Measurements from ENCODE around the gene SEZ6. TPM values are rescaled to one million over a fixed set of nuclear protein-coding genes. Genes with fewer than 3 reads are reported as not detected.
A peak's percentile ranks its signal among the peaks of the same experiment; 100 is the strongest.

SEZ6 gene
- total and polyA plus RNA-seq, 10 of the 15 experiments (the other 5 are each of a cell fraction or from before 2014, with no cell fraction given) = 0.05 to 0.87 (median 0.17) TPM; not detected in 4

DNA sequence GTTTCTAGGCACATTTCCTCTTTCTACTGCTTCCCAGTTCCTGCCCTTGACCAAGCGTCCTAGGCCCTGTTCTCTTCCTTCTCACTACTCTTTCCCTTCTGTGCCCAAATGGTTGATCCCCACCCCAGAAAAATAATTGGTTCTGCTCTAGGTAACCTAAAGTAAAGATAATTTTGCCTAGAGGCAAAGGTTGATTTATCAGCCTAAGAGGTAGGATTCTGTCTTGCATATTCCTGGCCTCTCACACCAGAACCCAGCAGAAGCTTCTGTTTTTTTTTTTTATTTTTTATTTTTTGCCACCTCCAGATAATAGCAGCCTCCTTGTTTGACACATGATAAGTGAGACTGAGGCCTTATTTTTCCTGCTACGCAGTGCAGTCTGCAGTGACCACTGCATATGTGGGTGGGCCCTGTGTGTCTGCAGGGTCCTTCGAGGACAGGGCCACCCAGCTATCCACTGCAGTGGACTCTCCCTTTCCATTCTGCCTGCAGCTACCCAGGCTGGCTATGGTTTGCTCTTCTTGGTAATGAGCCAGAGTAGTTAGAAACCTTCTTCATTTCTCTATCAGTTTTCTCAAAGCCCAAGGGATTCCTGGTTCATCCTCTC, 37.8 kb upstream of the SEZ6 start (continued):
- TF ChIP-seq, protein P1, sequence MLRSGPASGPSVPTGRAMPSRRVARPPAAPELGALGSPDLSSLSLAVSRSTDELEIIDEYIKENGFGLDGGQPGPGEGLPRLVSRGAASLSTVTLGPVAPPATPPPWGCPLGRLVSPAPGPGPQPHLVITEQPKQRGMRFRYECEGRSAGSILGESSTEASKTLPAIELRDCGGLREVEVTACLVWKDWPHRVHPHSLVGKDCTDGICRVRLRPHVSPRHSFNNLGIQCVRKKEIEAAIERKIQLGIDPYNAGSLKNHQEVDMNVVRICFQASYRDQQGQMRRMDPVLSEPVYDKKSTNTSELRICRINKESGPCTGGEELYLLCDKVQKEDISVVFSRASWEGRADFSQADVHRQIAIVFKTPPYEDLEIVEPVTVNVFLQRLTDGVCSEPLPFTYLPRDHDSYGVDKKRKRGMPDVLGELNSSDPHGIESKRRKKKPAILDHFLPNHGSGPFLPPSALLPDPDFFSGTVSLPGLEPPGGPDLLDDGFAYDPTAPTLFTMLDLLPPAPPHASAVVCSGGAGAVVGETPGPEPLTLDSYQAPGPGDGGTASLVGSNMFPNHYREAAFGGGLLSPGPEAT (IDR thresholded peaks at IDR 0.05; ENCODE audit: low read depth) = no peak
- TF ChIP-seq, protein P2, sequence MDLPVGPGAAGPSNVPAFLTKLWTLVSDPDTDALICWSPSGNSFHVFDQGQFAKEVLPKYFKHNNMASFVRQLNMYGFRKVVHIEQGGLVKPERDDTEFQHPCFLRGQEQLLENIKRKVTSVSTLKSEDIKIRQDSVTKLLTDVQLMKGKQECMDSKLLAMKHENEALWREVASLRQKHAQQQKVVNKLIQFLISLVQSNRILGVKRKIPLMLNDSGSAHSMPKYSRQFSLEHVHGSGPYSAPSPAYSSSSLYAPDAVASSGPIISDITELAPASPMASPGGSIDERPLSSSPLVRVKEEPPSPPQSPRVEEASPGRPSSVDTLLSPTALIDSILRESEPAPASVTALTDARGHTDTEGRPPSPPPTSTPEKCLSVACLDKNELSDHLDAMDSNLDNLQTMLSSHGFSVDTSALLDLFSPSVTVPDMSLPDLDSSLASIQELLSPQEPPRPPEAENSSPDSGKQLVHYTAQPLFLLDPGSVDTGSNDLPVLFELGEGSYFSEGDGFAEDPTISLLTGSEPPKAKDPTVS (IDR thresholded peaks at IDR 0.05; ENCODE audit: low read depth, low read length) = no peak
- TF ChIP-seq, protein P3, sequence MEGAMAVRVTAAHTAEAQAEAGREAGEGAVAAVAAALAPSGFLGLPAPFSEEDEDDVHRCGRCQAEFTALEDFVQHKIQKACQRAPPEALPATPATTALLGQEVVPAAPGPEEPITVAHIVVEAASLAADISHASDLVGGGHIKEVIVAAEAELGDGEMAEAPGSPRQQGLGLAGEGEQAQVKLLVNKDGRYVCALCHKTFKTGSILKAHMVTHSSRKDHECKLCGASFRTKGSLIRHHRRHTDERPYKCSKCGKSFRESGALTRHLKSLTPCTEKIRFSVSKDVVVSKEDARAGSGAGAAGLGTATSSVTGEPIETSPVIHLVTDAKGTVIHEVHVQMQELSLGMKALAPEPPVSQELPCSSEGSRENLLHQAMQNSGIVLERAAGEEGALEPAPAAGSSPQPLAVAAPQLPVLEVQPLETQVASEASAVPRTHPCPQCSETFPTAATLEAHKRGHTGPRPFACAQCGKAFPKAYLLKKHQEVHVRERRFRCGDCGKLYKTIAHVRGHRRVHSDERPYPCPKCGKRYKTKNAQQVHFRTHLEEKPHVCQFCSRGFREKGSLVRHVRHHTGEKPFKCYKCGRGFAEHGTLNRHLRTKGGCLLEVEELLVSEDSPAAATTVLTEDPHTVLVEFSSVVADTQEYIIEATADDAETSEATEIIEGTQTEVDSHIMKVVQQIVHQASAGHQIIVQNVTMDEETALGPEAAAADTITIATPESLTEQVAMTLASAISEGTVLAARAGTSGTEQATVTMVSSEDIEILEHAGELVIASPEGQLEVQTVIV (IDR thresholded peaks at IDR 0.05; ENCODE audit: borderline replicate concordance, partially characterized antibody) = no peak
- TF ChIP-seq EED (IDR thresholded peaks at IDR 0.05; ENCODE audit: low read depth) (0 out of 2 replicates have a peak, but pooled peaks have one; percentile 33), CEBPB (IDR thresholded peaks at IDR 0.05; ENCODE audit: borderline replicate concordance in 1 of 2, low read depth in 2 of 2, low read length in 2 of 2) (no peak), TARDBP (IDR thresholded peaks at IDR 0.05; ENCODE audit: borderline replicate concordance) (no peak), POLR2AphosphoS2 (IDR thresholded peaks at IDR 0.05; ENCODE audit: low read depth, low read length) (no peak), IRF4 (IDR thresholded peaks at IDR 0.05; ENCODE audit: low read depth, low read length) (0 out of 2 replicates have a peak, but pooled peaks have one; percentile 28), RCOR1 (conservative IDR thresholded peaks at IDR 0.05; ENCODE audit: low read depth, low read length) (no peak), JUNB (IDR thresholded peaks at IDR 0.05) (no peak), NFIC (IDR thresholded peaks at IDR 0.05; ENCODE audit: low read depth, low read length) (no peak), IKZF1 (conservative IDR thresholded peaks at IDR 0.05) (peak; percentile 47)
- TF ChIP-seq, protein P4, sequence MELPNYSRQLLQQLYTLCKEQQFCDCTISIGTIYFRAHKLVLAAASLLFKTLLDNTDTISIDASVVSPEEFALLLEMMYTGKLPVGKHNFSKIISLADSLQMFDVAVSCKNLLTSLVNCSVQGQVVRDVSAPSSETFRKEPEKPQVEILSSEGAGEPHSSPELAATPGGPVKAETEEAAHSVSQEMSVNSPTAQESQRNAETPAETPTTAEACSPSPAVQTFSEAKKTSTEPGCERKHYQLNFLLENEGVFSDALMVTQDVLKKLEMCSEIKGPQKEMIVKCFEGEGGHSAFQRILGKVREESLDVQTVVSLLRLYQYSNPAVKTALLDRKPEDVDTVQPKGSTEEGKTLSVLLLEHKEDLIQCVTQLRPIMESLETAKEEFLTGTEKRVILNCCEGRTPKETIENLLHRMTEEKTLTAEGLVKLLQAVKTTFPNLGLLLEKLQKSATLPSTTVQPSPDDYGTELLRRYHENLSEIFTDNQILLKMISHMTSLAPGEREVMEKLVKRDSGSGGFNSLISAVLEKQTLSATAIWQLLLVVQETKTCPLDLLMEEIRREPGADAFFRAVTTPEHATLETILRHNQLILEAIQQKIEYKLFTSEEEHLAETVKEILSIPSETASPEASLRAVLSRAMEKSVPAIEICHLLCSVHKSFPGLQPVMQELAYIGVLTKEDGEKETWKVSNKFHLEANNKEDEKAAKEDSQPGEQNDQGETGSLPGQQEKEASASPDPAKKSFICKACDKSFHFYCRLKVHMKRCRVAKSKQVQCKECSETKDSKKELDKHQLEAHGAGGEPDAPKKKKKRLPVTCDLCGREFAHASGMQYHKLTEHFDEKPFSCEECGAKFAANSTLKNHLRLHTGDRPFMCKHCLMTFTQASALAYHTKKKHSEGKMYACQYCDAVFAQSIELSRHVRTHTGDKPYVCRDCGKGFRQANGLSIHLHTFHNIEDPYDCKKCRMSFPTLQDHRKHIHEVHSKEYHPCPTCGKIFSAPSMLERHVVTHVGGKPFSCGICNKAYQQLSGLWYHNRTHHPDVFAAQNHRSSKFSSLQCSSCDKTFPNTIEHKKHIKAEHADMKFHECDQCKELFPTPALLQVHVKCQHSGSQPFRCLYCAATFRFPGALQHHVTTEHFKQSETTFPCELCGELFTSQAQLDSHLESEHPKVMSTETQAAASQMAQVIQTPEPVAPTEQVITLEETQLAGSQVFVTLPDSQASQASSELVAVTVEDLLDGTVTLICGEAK (IDR thresholded peaks at IDR 0.05; ENCODE audit: borderline replicate concordance) = no peak
- TF ChIP-seq, protein P5, sequence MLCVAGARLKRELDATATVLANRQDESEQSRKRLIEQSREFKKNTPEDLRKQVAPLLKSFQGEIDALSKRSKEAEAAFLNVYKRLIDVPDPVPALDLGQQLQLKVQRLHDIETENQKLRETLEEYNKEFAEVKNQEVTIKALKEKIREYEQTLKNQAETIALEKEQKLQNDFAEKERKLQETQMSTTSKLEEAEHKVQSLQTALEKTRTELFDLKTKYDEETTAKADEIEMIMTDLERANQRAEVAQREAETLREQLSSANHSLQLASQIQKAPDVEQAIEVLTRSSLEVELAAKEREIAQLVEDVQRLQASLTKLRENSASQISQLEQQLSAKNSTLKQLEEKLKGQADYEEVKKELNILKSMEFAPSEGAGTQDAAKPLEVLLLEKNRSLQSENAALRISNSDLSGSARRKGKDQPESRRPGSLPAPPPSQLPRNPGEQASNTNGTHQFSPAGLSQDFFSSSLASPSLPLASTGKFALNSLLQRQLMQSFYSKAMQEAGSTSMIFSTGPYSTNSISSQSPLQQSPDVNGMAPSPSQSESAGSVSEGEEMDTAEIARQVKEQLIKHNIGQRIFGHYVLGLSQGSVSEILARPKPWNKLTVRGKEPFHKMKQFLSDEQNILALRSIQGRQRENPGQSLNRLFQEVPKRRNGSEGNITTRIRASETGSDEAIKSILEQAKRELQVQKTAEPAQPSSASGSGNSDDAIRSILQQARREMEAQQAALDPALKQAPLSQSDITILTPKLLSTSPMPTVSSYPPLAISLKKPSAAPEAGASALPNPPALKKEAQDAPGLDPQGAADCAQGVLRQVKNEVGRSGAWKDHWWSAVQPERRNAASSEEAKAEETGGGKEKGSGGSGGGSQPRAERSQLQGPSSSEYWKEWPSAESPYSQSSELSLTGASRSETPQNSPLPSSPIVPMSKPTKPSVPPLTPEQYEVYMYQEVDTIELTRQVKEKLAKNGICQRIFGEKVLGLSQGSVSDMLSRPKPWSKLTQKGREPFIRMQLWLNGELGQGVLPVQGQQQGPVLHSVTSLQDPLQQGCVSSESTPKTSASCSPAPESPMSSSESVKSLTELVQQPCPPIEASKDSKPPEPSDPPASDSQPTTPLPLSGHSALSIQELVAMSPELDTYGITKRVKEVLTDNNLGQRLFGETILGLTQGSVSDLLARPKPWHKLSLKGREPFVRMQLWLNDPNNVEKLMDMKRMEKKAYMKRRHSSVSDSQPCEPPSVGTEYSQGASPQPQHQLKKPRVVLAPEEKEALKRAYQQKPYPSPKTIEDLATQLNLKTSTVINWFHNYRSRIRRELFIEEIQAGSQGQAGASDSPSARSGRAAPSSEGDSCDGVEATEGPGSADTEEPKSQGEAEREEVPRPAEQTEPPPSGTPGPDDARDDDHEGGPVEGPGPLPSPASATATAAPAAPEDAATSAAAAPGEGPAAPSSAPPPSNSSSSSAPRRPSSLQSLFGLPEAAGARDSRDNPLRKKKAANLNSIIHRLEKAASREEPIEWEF (IDR thresholded peaks at IDR 0.05; ENCODE audit: insufficient replicate concordance, low read depth, low read length) = no peak

Data from GM12878 (cell line).